Renal pelvis (tissue), 12 donors: ENCODE measurements around the gene ANO2. TPM values are rescaled to one million over a fixed set of nuclear protein-coding genes. Genes with fewer than 3 reads are reported as not detected.

Experiments
- DNase-seq: peaks from one replicate; pipeline ENCODE4 v3.0.0-alpha.2; 2013
- long read RNA-seq, 16 experiments: transcript quantifications; one replicate each; lab custom pipeline, GENCODE V29; 2026
- polyA plus RNA-seq, 3 donors: library from polyadenylated mRNA; unstranded; fragments of 120-200 nt; gene quantifications; one replicate each; pipeline ENCODE4 v1.2.1, GENCODE V29; 2013; ENCODE audit not compliant: insufficient read length in 3 of 3

The ANO2 gene
- polyA plus RNA-seq: 1 to 10 TPM; 4.8 to 5.2 (median 4.9) TPM
- long read RNA-seq, donor 1: 0 reads
- long read RNA-seq, donor 2: 0 reads
- long read RNA-seq, donor 3: 0 reads
- long read RNA-seq, donor 4: 0 reads
- long read RNA-seq, donor 5: 0 reads
- long read RNA-seq, donor 6: 0 reads
- long read RNA-seq, donor 7: 0 reads
- long read RNA-seq, donor 8: 0 reads
- long read RNA-seq, donor 9: 0 reads
- long read RNA-seq, donor 10: 0 reads
- long read RNA-seq, donor 11: 0 reads
- long read RNA-seq, donor 12: 0 reads
- long read RNA-seq, donor 13: 0 reads
- long read RNA-seq, donor 14: 0 reads
- long read RNA-seq, donor 15: 0 reads
- long read RNA-seq, donor 16: 0 reads

DNA sequence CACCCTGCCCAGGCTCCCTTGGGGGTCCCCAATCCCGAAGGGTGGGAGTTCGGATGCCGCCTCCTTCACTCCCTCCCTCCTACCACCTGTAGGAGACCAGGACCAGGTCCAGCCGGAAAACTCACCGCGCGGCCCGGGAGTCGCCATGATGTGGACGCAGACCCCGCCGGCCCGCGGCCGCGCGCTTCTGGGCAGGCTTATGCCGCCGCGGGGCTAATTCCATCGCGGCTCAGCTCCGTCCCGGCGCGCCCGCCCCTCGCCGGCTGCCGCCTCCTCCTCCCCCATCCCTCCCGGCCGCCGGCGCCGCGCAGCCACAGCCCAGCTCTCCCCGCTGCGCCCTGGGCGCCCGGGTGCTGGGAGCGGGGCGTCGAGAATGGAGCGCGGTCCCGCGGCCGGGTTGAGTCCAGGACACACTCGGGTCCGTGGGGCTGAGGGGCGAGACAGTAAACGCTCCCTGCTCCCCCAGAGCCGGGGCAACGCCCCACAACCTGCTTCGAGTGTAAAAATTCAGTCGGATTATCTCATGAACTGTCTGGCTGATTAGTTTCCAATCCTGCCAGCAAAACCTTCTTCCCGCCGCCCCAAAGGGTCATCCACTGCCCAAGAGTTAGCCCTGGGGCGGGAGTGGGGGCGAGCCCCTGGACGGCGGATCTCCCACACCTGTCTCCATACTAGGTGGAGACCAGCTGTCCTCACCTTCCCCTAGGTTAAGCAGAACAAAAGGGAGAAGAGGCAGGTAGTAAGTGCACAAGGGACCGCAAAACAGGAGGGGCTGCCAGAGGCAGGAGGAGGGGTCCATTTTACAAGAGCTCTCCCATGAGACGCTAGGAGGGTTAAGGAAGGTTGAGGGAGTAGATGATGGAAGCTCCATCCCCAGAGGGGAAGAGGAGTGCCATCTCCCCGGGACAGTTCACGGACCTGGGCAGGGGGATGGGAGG lies at the start of gene ANO2:
Gene ANO2, minus strand, starts transcription at position 189 of the 938 bp plus-strand sequence. Its CDS starts 42 bp downstream, at position 147.
- DNase-seq: peak; percentile 63

DNA sequence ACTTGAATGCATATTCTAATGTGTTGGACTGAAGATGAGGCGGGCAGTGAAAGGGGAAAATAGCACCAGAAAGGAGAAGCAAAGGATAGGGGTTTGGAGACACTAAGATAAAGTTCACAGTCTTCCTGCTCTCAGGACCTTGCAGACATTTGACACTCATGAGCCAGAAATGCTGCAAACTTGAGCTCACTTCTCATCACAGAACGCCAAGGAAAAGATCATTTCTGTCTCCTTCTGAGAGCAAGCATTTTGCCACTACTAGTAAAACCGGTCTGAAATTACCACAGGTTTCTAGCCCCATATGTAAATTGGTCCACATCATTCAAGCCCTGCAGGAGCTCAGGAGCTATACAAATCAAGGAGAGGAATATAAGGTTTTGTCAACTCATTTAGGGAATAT lies 44.6 kb upstream of the ANO2 start:
- DNase-seq: no peak

DNA sequence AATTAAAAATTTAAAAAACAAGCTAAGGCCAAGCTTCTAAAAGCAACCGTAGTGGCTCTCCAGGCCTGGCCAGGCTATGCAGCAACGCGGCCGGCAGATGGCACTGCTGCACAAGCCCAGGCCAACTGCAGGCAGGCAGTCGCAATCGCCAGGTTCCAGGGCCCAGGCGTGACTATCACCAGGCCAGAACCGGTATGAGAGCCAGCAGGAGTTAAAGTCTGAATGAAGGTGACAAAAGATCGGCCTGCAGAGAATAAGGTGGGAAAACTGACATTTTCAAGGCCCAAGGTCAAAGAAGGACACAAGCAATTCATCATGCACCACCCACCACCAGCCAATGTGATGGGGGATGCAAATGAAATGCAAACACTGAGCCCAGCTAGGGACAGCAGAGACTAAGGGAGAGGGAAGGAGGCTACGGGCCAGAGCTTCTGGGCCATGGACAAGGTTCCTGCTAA lies 43.6 kb upstream of the ANO2 start:
- peak; percentile 71 for DNase-seq

DNA sequence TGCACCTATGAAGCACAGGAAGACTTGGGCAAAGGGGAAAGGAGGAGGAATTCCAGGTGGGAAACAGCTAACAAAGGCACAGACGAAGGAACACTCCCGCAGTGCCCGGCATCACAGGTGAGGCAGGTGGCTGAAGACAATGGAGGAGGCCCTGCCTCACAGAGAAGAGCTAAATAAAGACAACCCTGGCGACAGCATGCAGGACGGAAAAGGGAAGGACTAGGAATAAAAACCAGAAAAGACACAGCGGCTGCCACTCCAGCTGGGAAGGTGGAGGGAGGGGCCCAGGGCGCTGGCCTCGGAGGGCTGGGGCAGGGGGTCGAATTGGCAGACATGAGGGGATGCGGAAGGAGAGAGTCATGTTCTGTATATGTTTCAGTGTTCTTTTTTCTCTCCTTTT lies 43.0 kb upstream of the ANO2 start:
- no peak for DNase-seq

DNA sequence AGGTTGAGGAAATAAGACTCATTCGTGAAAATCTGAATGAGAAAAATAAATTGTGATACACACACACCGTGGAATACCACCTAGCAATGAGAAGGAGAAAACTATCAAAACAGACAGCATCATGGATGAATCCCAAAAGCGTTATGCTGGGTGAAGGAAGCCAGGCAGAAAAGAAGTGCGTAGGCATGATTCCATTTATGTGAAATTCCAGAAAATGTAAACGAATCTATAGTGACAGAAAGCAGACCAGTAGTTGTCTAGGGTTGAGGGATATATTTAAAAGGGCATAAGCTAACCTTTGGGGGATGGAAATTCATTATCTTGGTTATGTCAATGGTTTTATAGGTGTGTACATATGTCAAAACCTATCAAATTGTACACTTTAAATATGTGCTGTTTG lies 42.5 kb upstream of the ANO2 start:
- DNase-seq: no peak

DNA sequence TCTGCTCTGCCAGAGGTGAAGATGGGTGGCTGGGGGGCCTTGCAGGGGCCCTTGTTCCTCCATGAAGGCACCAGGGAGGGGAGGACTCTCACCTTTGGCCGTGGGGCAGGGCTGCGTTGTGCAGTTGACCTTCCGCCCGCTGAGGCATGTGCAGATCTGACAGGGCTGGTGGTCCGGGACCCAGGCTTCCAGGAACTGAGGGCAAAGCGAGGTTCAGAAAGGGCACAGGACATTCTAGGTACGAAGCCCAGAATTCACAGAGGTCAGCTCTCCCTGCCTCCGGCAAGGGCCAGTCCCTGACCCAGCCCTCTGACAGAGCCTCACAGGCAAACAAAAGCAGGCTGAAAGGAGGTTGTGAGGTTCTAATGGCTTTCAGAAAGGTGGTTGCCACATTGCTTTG lies 40.4 kb upstream of the ANO2 start:
- DNase-seq: no peak

DNA sequence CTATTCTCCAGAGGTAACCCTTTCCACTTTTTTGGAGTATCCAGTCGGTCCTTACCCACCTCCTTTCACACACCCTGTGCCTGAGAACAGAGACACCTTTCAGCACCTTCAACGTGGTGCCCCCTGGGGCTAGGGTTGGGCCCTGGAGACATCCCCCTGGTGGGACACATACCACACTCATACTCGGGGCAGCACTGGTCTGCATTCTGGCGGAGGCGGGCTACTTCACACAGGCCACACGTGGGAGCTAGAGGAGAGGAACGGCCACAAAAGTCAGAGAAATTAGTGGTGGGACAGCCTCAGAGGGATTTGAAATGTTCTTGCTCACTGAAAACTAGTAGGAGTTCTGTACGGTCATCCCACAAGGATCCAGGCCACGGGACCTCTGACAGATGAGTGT lies 39.8 kb upstream of the ANO2 start:
- DNase-seq: no peak

DNA sequence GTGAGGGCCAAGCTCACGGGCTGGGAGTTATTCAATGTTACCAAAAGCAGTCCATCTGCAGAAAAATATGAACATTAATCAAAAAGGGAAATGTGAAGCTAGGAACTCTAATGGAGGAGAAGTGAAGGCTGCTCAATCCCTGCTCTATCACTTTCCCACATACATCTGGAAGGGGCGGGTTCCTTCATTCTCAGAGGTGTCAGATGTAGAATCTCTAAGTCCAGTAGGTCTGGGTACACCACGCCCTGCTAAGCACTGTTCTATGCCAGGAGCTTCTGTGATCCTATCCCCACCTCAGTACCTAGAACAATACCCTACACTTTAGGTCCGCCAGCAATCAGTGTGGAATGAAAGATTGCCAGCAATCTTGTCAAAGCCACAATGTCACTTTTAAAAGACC lies 37.0 kb upstream of the ANO2 start:
- no peak for DNase-seq

DNA sequence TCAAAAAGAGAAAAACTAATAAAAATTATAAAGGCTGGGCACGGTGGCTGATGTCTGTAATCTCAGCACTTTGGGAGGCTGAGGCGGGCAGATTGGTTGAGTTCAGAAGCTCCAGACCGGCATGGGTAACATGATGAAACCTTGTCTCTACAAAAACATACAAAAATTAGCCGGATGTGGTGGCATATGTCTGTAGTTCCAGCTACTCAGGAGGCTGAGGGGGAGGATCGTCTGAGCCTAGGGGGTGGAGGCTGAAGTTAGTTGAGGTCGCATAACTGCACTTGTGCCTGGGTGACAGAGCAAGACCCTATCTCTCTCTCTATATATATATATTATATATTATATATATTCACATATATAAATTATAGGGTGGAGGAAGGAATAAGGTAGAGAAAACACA lies 32.5 kb upstream of the ANO2 start:
- DNase-seq: no peak

DNA sequence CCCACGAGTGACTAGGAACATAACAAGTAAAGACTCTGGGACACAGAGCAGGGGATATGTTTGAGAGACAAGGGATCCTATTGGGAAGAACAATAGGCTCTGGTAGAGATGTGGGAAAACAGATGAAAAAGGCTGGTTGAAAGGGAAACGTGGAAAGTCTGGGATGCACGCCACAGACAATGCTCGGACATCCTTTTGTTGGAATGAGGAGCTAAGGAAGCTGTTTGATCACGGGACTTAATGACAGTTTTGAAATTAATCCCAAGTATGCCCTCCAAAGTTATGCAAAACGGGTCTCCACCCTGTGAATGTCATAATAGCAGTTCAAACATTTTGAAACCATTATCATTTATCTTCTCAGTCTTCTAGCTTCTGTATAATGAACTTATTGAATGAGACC lies 31.7 kb upstream of the ANO2 start:
- DNase-seq: no peak

DNA sequence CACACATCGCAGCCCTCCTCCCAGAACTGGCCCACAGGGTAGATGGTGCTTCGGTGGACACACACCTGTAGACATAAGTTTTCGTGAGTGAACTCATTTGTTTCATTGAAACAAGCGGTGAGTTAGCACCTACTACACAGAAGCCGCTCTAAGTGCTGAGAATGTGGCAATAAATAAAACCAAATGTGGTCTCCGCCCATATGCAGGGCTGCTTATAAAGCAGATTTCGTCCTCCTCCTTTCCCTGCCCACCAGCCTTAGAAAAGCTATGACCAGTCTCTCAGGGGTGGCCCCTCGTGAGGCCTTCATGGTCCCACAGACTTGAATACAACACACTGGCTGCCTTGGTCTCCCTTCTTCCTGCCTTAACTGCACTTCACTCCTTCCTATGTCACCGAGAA lies 31.1 kb upstream of the ANO2 start:
- no peak for DNase-seq

DNA sequence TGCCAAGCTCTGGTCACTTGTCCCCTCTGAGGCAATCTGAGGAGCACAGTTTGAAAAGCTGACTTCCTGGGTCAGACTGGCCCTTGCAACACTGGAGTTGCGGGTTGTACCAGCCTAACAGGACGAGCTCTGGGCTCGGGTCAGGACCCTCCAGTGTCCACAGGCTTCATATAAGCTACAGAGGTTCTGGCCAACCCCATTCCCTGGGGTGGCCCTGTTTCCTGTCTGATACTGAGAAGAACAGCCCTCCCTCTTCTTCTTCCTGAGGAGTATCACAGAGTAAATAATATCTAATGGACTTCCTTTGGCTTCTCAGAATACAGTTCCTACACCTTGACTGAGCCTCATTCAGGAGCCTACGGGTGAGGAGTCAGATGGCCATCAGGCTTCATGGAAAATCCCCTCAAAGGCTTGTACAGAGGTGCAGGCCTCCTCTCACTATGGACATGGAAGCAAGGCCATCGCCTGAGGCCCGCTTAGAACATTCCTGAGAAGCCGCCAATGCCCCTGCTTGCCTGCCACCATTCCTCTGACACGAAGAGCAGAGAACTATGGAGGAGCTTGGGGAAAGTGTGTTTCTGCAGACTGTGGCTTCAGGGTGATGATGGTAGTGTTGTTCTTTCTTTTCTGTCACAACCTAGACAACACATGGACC lies 28.5 kb upstream of the ANO2 start:
- no peak for DNase-seq

DNA sequence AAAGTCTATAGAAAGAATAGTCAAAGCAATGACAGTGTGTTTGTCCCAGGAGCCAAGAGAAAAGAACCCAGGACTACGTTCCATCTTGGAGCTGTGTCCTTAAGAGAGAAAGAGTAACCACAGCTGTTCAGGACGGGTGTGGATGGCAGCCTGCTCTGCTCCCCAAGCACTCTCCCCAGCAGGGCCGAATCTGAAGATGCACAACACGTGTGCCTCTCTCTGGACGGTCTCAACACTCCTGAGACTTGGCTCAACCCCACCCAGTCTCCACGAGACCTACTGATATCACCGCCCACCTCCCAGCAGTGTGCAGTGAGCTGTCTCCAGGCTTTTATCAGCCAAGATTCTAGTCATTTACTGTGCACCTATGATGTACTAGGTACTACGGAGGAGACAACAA lies 27.3 kb upstream of the ANO2 start:
- DNase-seq: no peak

DNA sequence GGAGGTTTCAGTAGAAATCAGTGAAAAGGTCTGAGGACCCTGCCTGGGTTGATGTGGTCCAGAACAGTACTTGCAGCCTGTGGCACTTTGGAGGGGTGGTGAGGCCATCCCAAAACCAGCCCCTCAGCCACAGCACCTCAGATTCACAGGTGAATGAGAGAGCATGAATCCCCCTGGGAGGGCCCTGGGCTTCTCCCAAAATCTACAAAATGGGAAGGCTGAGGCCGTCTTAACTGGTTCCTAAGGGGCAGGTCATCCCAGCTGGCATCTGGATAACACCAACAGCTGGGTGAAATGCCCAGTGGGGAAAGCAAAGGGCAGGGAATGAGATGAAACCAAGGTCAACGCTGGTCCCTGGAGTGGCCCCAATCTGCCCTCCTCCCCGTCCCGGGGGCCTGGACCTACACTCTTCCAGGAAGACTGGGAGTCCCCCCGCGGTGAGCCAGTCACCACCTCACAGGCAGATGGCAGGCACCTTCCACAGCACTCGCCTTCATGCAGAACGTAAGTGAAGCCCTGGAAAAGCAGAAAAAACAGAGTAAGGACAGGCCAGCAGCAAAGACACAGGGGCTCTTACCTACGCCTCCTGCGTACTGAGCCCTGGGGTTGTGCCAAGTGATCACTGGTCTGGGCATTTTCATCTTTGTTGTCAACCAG lies 26.3 kb upstream of the ANO2 start:
- DNase-seq: no peak

DNA sequence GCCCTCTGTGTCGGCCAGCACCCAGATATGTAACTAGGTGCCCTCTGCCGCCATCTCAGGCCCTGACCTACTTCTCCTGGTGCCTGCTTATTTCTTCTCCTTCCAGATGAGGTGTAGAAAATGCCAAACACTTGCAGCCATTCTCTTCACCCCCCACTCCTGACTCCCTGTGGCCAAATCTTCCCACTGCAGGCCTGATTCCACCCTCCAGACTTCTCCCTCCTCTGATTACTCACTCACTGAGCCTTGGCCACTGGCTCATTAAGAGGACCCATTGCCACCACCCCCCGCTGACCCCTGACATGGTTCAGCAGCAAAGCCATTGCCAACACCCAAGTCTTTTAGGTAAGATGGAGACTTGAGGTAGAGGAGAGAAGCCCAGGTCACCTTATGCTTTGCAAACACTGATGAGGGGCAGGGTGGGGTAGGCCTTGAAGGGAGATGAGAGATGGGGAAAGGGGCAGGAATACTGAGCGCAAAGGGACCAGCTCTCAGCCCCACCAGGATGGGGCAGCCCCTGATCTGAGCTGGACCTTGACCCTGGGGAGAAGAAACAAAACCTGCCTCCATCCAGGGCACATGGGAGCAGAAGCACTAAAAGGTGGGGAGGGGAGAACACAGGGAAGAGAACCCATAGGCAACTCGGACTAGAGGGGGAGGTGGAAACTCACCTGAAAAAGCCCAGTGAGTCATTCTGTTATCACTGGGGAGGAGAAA lies 25.1 kb upstream of the ANO2 start:
- no peak for DNase-seq

DNA sequence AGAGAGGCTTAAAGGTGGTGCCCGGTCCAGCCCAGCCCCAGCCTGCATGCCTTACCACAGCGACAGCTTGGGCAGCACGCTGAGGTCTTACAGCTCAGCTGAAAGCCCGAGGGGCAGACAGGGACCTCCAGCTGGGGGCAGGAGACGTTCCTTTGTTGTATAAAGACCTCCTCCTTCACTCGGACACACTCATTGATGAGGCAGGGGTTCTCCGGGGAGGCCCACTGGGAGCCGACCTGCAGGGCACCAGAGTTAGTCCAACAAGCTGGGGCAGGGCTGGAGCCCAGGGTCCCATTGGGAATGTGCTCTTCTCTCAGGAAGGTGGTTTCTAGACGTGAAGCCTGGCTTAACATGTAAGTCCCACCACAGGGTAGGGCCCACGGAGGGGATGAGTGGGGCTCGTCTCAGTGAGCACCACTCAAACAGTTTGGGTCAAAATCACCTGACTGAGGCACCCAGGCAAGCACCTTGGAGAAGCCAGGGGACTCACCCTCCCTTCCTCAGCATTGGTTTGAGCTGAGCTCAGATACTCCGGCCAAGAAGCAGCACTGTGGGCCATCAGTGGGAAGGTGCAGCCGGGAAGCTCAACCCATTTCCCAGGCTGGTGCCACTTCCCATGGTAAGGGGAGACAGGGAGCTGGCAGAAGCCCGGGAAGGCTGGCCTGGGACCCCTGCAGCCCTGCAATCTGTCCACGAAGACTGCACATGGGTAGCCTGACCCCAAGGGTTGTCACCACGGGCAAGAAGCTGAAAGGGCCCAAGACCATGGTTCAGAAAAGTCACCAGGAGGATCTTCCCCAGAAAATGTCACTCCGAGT lies 24.3 kb upstream of the ANO2 start:
- DNase-seq: no peak

DNA sequence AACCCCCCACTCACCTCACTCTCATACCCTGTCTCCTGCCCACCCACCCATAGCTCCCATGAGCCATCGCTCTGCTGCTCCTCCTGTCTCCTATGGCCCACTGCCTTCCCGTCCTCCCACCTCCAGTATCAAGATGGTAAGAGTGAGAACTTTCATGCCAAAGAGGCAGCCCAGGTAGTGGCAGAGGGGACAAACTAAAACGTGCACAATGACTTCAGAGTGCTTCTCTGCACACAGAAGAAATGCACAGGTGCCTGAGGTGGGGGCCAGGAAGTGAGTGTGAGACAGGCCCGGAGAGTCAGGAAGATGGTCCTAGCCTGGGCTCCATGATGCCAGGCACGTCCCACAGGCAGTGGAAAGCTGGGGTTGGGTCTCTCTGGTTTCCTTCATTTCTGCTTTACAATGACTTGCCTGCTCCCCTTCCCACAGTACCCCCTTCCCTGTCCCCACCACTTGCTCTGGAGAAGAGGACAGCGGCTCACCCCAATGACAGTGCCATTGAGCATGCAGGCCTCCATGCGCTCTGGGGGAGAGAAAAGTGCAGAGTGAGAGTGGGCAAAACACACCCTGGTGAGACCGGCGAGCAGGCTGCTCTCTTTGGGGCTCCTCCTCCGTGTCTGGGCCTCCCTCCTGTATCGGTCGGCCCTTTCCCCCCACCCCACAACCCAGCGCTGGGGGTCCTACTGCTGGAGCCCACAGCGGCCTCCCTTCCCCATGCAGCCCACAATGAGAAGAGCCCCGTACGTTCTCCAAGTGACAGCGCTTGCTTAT lies 22.8 kb upstream of the ANO2 start:
- no peak for DNase-seq

DNA sequence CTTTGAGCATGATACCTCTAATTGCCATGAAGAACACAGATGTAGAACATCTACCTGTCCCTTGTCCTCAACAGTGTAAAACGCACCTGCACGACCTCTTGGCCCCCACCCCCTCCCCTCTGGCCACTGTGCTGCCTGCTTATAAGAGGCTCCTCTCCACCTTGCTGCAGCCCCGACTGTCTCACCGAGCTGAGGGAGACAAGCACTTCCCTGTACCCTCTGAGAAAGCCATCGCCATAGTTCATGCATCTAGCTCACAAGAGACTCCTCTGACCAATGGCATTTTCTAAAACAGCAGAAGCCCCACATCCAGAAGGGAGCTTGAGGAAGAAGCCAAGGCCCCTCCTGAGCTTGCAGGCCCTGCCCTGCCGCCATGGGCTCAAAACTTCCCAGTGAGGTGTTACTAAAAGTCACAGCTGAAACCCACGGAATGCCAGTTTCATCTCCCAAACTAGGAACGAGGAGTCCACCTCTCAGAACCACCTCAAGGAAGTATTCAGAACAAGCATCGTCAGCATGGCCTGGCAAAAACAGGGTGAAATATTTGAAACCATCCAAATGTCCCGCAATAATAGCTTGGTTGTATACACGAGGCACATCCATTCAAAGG lies 21.5 kb upstream of the ANO2 start:
- DNase-seq: no peak

DNA sequence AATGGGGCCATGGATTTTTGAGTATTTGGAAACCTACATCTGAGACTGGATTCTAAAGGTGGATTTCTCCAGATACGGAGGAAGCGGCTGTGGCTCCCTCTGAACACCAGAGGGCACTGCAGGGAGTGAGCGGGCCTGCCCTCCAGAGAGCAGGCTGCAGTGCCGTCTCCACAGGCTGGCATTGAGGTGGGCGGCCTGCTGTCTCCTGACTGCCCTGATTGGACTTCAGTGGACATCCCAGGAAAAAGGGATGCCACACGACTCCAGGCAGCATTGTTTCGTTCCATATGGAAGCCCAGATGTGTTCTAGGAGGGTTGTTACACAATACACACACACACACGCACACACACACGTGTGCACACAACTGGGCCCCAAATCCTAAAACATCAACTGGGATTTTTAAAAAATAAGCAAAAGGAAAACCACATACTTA lies 20.9 kb upstream of the ANO2 start:
- peak; percentile 27 for DNase-seq
